Measurements from ENCODE around the gene TDRKH. TPM values are rescaled to one million over a fixed set of nuclear protein-coding genes. Genes with fewer than 3 reads are reported as not detected.
A peak's percentile ranks its signal among the peaks of the same experiment; 100 is the strongest.

The TDRKH gene
- total and polyA plus RNA-seq, 3 donors from 2014 or later, result 26.3 to 50.9 (median 31.5) TPM

- H3K27me3 ChIP-seq, result no peaks in the 10 kb centered on the region
- peak overlapping the region in 1 of 2 donors; percentile 41 for H3K27ac ChIP-seq
- intact Hi-C loops (cut with DNase I; ENCODE audit: low total_unique reads), result no loop called here
- H3K4me1 ChIP-seq, result peaks cover 9% of the 10 kb centered on the region
- DNase-seq, result no peak
- no peaks in the 10 kb centered on the region for H3K36me3 ChIP-seq (ENCODE audit: low read depth, missing control alignments)
- no peak for TF ChIP-seq POLR2A (IDR thresholded peaks at IDR 0.05)
- TF ChIP-seq CTCF (IDR thresholded peaks at IDR 0.05), result no peak
- WGBS, 2 donors, result 20 to 26% methylated on average over 10 to 14 of the region's 26 CpGs
- no peaks in the 10 kb centered on the region for H3K9me3 ChIP-seq
- peak overlapping the region; percentile 56 to 58 for H3K4me3 ChIP-seq
Observed at GRCh38 chr1:151837884-151838221, 47.6 kb upstream of the TDRKH start.

- Histone ChIP-seq H3K4me1 (peaks cover 12% of the 10 kb centered on the region), H3K36me3 (ENCODE audit: low read depth, missing control alignments) (no peaks in the 10 kb centered on the region), H3K27me3 (no peaks in the 10 kb centered on the region), H3K9me3 (no peaks in the 10 kb centered on the region), H3K4me3 (no peak overlapping the region), H3K27ac (no peak overlapping the region)
- DNase-seq, result no peak
- 62 to 63% methylated on average over 3 of the region's 3 CpGs for WGBS, 2 donors
- intact Hi-C loops (cut with DNase I; ENCODE audit: low total_unique reads), result no loop called here
- TF ChIP-seq POLR2A (IDR thresholded peaks at IDR 0.05) (no peak), CTCF (IDR thresholded peaks at IDR 0.05) (no peak)
Observed at GRCh38 chr1:151837197-151837596, 46.9 kb upstream of the TDRKH start.

GRCh38 chr1:151835596-151835995, 45.3 kb upstream of the TDRKH start:
- Histone ChIP-seq H3K27me3 (no peaks in the 10 kb centered on the region), H3K9me3 (no peaks in the 10 kb centered on the region), H3K36me3 (ENCODE audit: low read depth, missing control alignments) (no peaks in the 10 kb centered on the region), H3K4me1 (peaks cover 15% of the 10 kb centered on the region), H3K4me3 (no peak overlapping the region), H3K27ac (no peak overlapping the region)
- no peak for TF ChIP-seq CTCF (IDR thresholded peaks at IDR 0.05)
- TF ChIP-seq POLR2A (IDR thresholded peaks at IDR 0.05), result no peak
- intact Hi-C loops (cut with DNase I; ENCODE audit: low total_unique reads), result no loop called here
- 88 to 97% methylated on average over 7 of the region's 7 CpGs for WGBS, 2 donors
- no peak for DNase-seq

GRCh38 chr1:151834239-151834638, 43.9 kb upstream of the TDRKH start:
- WGBS, 2 donors, result 61 to 80% methylated on average over 3 of the region's 3 CpGs
- TF ChIP-seq CTCF (IDR thresholded peaks at IDR 0.05), result no peak
- no peak for TF ChIP-seq POLR2A (IDR thresholded peaks at IDR 0.05)
- Histone ChIP-seq H3K4me1 (peaks cover 17% of the 10 kb centered on the region), H3K4me3 (no peak overlapping the region), H3K27me3 (no peaks in the 10 kb centered on the region), H3K36me3 (ENCODE audit: low read depth, missing control alignments) (no peaks in the 10 kb centered on the region), H3K9me3 (no peaks in the 10 kb centered on the region), H3K27ac (no peak overlapping the region)
- intact Hi-C loops (cut with DNase I; ENCODE audit: low total_unique reads), result no loop called here
- no peak for DNase-seq

- WGBS, 2 donors, result 66 to 72% methylated on average over 8 of the region's 8 CpGs
- no peaks in the 10 kb centered on the region for H3K36me3 ChIP-seq (ENCODE audit: low read depth, missing control alignments)
- intact Hi-C loops (cut with DNase I; ENCODE audit: low total_unique reads), result no loop called here
- H3K9me3 ChIP-seq, result no peaks in the 10 kb centered on the region
- H3K27me3 ChIP-seq, result no peaks in the 10 kb centered on the region
- H3K4me3 ChIP-seq, result no peak overlapping the region
- TF ChIP-seq POLR2A (IDR thresholded peaks at IDR 0.05) (no peak), CTCF (IDR thresholded peaks at IDR 0.05) (no peak)
- no peak for DNase-seq
- H3K27ac ChIP-seq, result no peak overlapping the region
- peaks cover 18% of the 10 kb centered on the region for H3K4me1 ChIP-seq
Observed at GRCh38 chr1:151833172-151833900, 43.0 kb upstream of the TDRKH start.

Data from testis (tissue), 3 donors.